HepG2 (cell line): ENCODE data around the gene CABLES2. TPM values are rescaled to one million over a fixed set of nuclear protein-coding genes. Genes with fewer than 3 reads are reported as not detected.

Source experiments
- ARNT ChIP-seq: fragments of 450-650 bp; IDR thresholded peaks from 2 replicates; pipeline ENCODE4 v1.6.1; 2017
- CAMTA2 ChIP-seq: sonication (generic); formaldehyde crosslinking; IDR thresholded peaks from 2 replicates; pipeline ENCODE4 v1.4.0; 2020; ENCODE audit warnings: mild to moderate bottlenecking, missing genetic modification reagents, borderline replicate concordance
- KDM3A ChIP-seq: IDR thresholded peaks from 2 replicates; pipeline ENCODE4 v1.6.1; 2018; ENCODE audit warnings: low read depth, missing compliant biosample characterization
- NR2F6 ChIP-seq, 2 experiments: IDR thresholded peaks; 2 replicates each; pipeline ENCODE4 v1.6.1; 2016; ENCODE audit warnings: antibody characterized with exemption in 1 of 2, mild to moderate bottlenecking in 1 of 2
- PAWR ChIP-seq: sonication (generic); formaldehyde crosslinking; IDR thresholded peaks from 2 replicates; pipeline ENCODE4 v1.4.0; 2020; ENCODE audit warnings: missing genetic modification reagents, mild to moderate bottlenecking, borderline replicate concordance
- PHF21A ChIP-seq: sonication (generic); formaldehyde crosslinking; IDR thresholded peaks from 2 replicates; pipeline ENCODE4 v1.5.0; 2020; ENCODE audit warnings: mild to moderate bottlenecking, missing genetic modification reagents
- PITX1 ChIP-seq: sonication (generic); formaldehyde crosslinking; IDR thresholded peaks from 2 replicates; pipeline ENCODE4 v1.5.1; 2020; ENCODE audit warnings: mild to moderate bottlenecking, missing genetic modification reagents
- POGZ ChIP-seq: sonication (generic); formaldehyde crosslinking; IDR thresholded peaks from 2 replicates; pipeline ENCODE4 v1.4.0; 2020; ENCODE audit warnings: mild to moderate bottlenecking, missing genetic modification reagents
- PTBP1 ChIP-seq: fragments of 200-400 bp; formaldehyde crosslinking; IDR thresholded peaks from 2 replicates; pipeline ENCODE4 v1.6.1; 2018; ENCODE audit warnings: low read length, low read depth; ENCODE audit not compliant: poor library complexity, severe bottlenecking
- SMYD3 ChIP-seq: sonication (generic); formaldehyde crosslinking; IDR thresholded peaks from 2 replicates; pipeline ENCODE4 v1.8.1; 2023; ENCODE audit warnings: mild to moderate bottlenecking, missing genetic modification reagents
- SOX13 ChIP-seq, 3 experiments: fragments of 450-650 bp in 1 of 3; sonication (generic) in 1 of 3; formaldehyde crosslinking in 1 of 3; IDR thresholded peaks in 2 of 3; conservative IDR thresholded peaks in 1 of 3; 2 replicates each; pipeline versions ENCODE4 v1.5.0 to v1.6.1; 2016 to 2020; ENCODE audit warnings: antibody characterized with exemption in 1 of 3, mild to moderate bottlenecking in 1 of 3, missing compliant biosample characterization in 1 of 3, missing genetic modification reagents in 1 of 3, moderate library complexity in 1 of 3
- SRF ChIP-seq: IDR thresholded peaks from 2 replicates; pipeline ENCODE4 v1.6.1; 2011; ENCODE audit warnings: mild to moderate bottlenecking, low read depth, low read length, moderate library complexity
- TP53 ChIP-seq: sonication (generic); formaldehyde crosslinking; conservative IDR thresholded peaks from 2 replicates; pipeline ENCODE4 v1.4.0; 2020; ENCODE audit warnings: missing genetic modification reagents
- ZBTB3 ChIP-seq: sonication (generic); formaldehyde crosslinking; IDR thresholded peaks from 2 replicates; pipeline ENCODE4 v1.4.0; 2020; ENCODE audit warnings: low read depth, mild to moderate bottlenecking, moderate library complexity, missing genetic modification reagents, borderline replicate concordance
- ZFP1 ChIP-seq: IDR thresholded peaks from 2 replicates; pipeline ENCODE4 v1.6.1; 2016
- ZNF225 ChIP-seq: sonication (generic); formaldehyde crosslinking; IDR thresholded peaks from 2 replicates; pipeline ENCODE4 v1.4.0; 2020; ENCODE audit warnings: mild to moderate bottlenecking, missing genetic modification reagents
- ZNF496 ChIP-seq: sonication (generic); formaldehyde crosslinking; IDR thresholded peaks from 2 replicates; pipeline ENCODE4 v1.8.1; 2023; ENCODE audit warnings: mild to moderate bottlenecking, moderate library complexity, missing genetic modification reagents; ENCODE audit not compliant: insufficient replicate concordance
- ZNF572 ChIP-seq: sonication (generic); formaldehyde crosslinking; IDR thresholded peaks from 2 replicates; pipeline ENCODE4 v1.5.1; 2020; ENCODE audit warnings: mild to moderate bottlenecking, missing genetic modification reagents
- ZNF619 ChIP-seq: sonication (generic); formaldehyde crosslinking; IDR thresholded peaks from 2 replicates; pipeline ENCODE4 v1.4.0; 2020; ENCODE audit warnings: mild to moderate bottlenecking, missing genetic modification reagents
- ZNF782 ChIP-seq: sonication (generic); formaldehyde crosslinking; IDR thresholded peaks from 2 replicates; pipeline ENCODE4 v1.4.0; 2020; ENCODE audit warnings: missing genetic modification reagents, mild to moderate bottlenecking, borderline replicate concordance
- ZNF879 ChIP-seq: sonication (generic); formaldehyde crosslinking; IDR thresholded peaks from 2 replicates; pipeline ENCODE4 v1.8.1; 2023; ENCODE audit warnings: missing genetic modification reagents
- polyA plus RNA-seq, 8 experiments: library from polyadenylated mRNA; depleted of rRNA in 3 of 8; stranded (reverse) in 7 of 8; unstranded in 1 of 8; fragments of >200 nt; fragmentation: Illumina TruSeq in 4 of 8; extraction: Trizol in 4 of 8; gene quantifications; 2 replicates each; pipeline versions ENCODE4 v1.2.1 to v1.2.3, GENCODE V29; 2011 to 2016; ENCODE audit warnings: low read depth in 4 of 8, missing spikeins in 1 of 8, mixed read lengths in 1 of 8; ENCODE audit not compliant: insufficient read depth in 1 of 8
- total RNA-seq, 5 experiments: library from RNA; depleted of rRNA; stranded (reverse); fragments of >200 nt; fragmentation: Illumina TruSeq; extraction: Trizol; gene quantifications; 2 replicates each; pipeline ENCODE4 v1.2.3, GENCODE V29; 2016; ENCODE audit warnings: low read depth in 1 of 5
- TF ChIP-seq, protein P1 (sequence below): sonication (generic); formaldehyde crosslinking; IDR thresholded peaks from 2 replicates; pipeline ENCODE4 v1.4.0; 2020; ENCODE audit warnings: missing genetic modification reagents
- TF ChIP-seq, protein P2 (sequence below): sonication (generic); formaldehyde crosslinking; IDR thresholded peaks from 2 replicates; pipeline ENCODE4 v1.4.0; 2020; ENCODE audit warnings: missing genetic modification reagents
- TF ChIP-seq, protein P3 (sequence below): sonication (generic); formaldehyde crosslinking; IDR thresholded peaks from 2 replicates; pipeline ENCODE4 v1.4.0; 2020; ENCODE audit warnings: low read depth, mild to moderate bottlenecking, missing genetic modification reagents
- TF ChIP-seq, protein P4 (sequence below): sonication (generic); formaldehyde crosslinking; IDR thresholded peaks from 2 replicates; pipeline ENCODE4 v1.8.0; 2022; ENCODE audit warnings: low read depth, missing genetic modification reagents

The CABLES2 gene
- total and polyA plus RNA-seq, 2 of the 13 experiments (the other 11 are each of a cell fraction or from before 2014, with no cell fraction given) = 5.2 to 9.7 TPM

DNA sequence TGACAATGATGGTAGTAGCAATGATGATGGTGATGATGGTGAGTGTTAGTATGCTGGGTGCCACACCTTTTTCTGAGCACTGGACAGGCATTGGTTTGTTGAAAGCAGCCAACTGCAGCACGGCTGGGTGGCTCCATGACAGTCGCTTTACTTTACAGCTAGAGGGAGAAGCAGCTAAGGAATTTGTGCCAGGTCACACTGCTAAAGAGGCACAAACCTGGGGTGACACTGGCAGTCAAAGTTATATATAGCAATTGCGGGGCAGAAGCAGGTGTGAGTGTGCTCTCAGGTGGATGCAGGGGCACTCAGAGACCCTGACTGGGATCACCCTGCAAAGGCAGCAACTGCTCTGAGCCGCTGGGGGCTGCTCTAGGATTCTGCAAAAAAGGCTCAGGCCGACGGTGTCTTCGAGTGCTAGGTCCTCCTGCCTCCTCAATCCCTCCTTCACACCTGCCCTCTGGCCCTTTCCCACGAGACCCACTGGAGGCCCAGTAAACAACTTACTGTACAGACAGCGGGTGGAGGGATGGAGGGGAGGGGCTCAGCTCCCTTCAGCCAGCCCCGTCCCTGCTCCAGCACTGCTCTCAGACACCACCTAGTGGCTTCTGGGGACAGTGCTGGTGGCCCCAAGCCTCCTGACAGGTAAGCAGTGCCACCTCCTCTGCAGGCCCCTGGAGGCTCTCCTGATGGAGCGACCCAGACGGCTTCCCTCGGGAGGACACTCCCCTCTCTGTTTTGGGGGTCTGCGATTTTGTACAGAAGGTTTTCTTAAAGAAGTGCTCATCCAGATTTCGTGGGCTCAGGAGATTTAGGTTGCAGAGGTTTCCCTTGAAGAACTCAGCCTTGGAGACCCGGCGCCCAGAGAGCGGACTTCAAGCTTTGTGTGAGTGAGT is 24.5 kb downstream of the CABLES2 start (continued):
- TF ChIP-seq, protein P1, sequence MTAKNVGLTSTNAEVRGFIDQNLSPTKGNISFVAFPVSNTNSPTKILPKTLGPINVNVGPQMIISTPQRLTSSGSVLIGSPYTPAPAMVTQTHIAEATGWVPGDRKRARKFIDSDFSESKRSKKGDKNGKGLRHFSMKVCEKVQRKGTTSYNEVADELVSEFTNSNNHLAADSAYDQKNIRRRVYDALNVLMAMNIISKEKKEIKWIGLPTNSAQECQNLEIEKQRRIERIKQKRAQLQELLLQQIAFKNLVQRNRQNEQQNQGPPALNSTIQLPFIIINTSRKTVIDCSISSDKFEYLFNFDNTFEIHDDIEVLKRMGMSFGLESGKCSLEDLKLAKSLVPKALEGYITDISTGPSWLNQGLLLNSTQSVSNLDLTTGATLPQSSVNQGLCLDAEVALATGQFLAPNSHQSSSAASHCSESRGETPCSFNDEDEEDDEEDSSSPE (CRISPR knock-in tag) = peak; percentile 41; the same call in 1 of the 2 replicates
- TF ChIP-seq NR2F6 (IDR thresholded peaks at IDR 0.05) = no peak; the same call in 1 of the 2 replicates
- TF ChIP-seq NR2F6 (CRISPR knock-in tag; IDR thresholded peaks at IDR 0.05) = peak; percentile 53; the same call in 1 of the 2 replicates
- TF ChIP-seq POGZ (CRISPR knock-in tag) = peak; percentile 54
- no peak for TF ChIP-seq SMYD3 (CRISPR knock-in tag)
- TF ChIP-seq ARNT = no peak
- peak; percentile 56; the same call in 1 of the 2 replicates for TF ChIP-seq ZNF879 (CRISPR knock-in tag)
- TF ChIP-seq, protein P2, sequence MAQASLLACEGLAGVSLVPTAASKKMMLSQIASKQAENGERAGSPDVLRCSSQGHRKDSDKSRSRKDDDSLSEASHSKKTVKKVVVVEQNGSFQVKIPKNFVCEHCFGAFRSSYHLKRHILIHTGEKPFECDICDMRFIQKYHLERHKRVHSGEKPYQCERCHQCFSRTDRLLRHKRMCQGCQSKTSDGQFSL (CRISPR knock-in tag) = peak; percentile 80
- 0 out of 2 replicates have a peak, but pooled peaks have one; percentile 35 for TF ChIP-seq PAWR (CRISPR knock-in tag)
- TF ChIP-seq ZNF782 (CRISPR knock-in tag) = peak; percentile 89; the same call in 1 of the 2 replicates
- peak; percentile 97 for TF ChIP-seq PTBP1
- 0 out of 2 replicates have a peak, but pooled peaks have one; percentile 33 for TF ChIP-seq PHF21A
- TF ChIP-seq PITX1 (CRISPR knock-in tag) = no peak; the same call in 1 of the 2 replicates
- no peak for TF ChIP-seq ZNF496 (CRISPR knock-in tag)
- TF ChIP-seq SOX13 (IDR thresholded peaks at IDR 0.05) = no peak
- TF ChIP-seq SOX13 (CRISPR knock-in tag; conservative IDR thresholded peaks at IDR 0.05 in 1 of 2, IDR thresholded peaks at IDR 0.05 in 1 of 2) = no peak
- TF ChIP-seq TP53 (CRISPR knock-in tag) = no peak
- peak; percentile 95 for TF ChIP-seq KDM3A (CRISPR knock-in tag)
- TF ChIP-seq, protein P3, sequence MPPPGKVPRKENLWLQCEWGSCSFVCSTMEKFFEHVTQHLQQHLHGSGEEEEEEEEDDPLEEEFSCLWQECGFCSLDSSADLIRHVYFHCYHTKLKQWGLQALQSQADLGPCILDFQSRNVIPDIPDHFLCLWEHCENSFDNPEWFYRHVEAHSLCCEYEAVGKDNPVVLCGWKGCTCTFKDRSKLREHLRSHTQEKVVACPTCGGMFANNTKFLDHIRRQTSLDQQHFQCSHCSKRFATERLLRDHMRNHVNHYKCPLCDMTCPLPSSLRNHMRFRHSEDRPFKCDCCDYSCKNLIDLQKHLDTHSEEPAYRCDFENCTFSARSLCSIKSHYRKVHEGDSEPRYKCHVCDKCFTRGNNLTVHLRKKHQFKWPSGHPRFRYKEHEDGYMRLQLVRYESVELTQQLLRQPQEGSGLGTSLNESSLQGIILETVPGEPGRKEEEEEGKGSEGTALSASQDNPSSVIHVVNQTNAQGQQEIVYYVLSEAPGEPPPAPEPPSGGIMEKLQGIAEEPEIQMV (CRISPR knock-in tag) = 0 out of 2 replicates have a peak, but pooled peaks have one; percentile 57
- TF ChIP-seq, protein P4, sequence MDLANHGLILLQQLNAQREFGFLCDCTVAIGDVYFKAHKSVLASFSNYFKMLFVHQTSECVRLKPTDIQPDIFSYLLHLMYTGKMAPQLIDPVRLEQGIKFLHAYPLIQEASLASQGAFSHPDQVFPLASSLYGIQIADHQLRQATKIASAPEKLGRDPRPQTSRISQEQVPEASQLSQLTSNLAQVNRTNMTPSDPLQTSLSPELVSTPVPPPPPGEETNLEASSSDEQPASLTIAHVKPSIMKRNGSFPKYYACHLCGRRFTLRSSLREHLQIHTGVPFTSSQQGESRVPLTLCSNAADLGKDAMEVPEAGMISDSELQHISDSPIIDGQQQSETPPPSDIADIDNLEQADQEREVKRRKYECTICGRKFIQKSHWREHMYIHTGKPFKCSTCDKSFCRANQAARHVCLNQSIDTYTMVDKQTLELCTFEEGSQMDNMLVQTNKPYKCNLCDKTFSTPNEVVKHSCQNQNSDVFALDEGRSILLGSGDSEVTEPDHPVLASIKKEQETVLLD (CRISPR knock-in tag) = no peak
- 0 out of 2 replicates have a peak, but pooled peaks have one; percentile 52 for TF ChIP-seq ZNF619
- TF ChIP-seq ZBTB3 = no peak; the same call in 1 of the 2 replicates
- no peak for TF ChIP-seq SRF
- TF ChIP-seq CAMTA2 (CRISPR knock-in tag) = peak; percentile 47; the same call in 1 of the 2 replicates
- TF ChIP-seq ZFP1 (CRISPR knock-in tag) = no peak
- no peak; the same call in 1 of the 2 replicates for TF ChIP-seq ZNF572
- TF ChIP-seq ZNF225 (CRISPR knock-in tag) = peak; percentile 44; the same call in 1 of the 2 replicates
